Mammary epithelial cell (primary cell): ENCODE results near the gene TCF4.

Experiments used
- CTCF ChIP-seq, 2 donors: IDR thresholded peaks in 1 of 2; conservative IDR thresholded peaks in 1 of 2; 2 replicates each; pipeline ENCODE4 v1.5.1; 2011 to 2012; ENCODE audit warnings: inconsistent platforms in 2 of 2, low read length in 2 of 2, mild to moderate bottlenecking in 2 of 2, control low read depth in 1 of 2, low read depth in 1 of 2; ENCODE audit not compliant: insufficient read depth in 1 of 2; ENCODE audit errors: extremely low read depth in 1 of 2
- EZH2 ChIP-seq: IDR thresholded peaks from 2 replicates; pipeline ENCODE4 v1.6.1; 2012; ENCODE audit warnings: low read length, inconsistent platforms, borderline replicate concordance

GRCh38 chr18:55559739-55560138 lies 28.3 kb downstream of the TCF4 start:
- TF ChIP-seq CTCF (conservative IDR thresholded peaks at IDR 0.05 in 1 of 2, IDR thresholded peaks at IDR 0.05 in 1 of 2; ENCODE audit: extremely low read depth in 1 of 2, insufficient read depth in 1 of 2, low read depth in 1 of 2, low read length in 2 of 2) (no peak), EZH2 (no peak)
